ENCODE measurements around the gene RYR3.

Gene RYR3

DNA sequence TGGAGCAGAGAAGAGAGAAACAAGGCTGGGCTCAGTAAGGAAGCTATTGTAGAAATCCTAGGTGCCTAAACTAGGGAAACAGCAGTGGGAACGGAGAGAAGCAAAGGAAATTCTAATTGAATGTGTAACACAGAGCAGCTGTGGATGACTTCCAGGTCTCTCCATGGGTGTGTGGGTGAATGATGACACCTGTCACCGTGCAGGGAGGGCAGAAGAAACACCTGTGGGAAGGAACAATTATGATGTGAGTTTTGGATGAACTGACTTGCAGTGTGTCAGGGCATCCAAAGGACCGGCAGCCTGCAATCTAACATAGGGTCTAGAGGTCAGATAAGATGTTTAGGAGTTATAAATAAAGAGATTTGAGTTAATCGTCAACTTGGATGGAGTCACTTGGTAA is 144.2 kb downstream of the RYR3 start:
- DNase-seq, result no peak

GRCh38 chr15:33458421-33458820 is 147.7 kb downstream of the RYR3 start:
- DNase-seq, result no peak

DNA sequence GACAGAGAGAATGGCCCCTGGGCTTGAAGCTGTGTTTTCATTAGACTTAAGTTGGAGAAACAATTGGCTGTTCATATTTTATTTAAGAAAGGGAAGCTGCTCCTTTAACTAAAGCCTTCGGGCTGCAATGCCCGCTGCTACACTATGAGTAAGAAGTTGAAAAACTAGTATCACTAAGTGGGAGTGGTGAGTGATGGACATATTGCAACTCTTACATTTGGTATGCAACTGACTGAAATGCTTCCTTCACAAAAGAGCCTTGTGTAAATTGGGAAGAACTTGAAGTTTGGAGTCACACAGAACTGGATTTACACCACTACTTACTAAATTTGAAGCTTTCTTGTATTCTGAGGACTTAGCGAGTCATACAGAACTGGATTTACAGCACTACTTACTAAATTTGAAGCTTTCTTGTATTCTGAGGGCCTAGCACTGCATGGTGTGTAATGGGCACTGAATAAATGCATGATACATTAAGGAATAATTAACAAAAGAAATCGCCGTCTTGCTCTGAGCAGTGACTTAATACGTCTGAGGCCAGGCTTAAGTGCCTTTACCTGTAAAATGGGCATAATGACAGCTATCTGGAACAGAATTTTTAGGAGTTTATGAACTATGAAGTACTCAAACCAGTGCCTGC is 149.5 kb downstream of the RYR3 start:
- DNase-seq, result no peak

DNA sequence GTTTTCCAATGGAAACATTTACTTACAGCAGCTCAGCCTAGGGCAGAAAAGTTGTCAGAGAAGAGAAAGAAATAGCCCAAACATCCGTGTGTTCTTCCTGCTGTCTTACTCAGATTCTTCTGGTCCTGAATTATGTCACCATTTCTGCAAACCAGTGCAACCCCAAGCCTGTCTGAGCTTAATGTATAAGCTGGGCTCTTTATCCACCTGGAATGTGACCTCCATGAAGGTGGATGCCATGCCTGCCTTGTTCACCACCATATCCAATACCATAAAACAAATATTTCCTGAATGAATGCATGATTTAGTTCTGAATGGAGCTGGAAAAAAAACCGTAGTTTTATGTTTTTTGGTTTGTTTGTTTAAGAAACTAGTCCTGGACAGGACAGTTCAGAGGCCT is 150.9 kb downstream of the RYR3 start:
- DNase-seq, result no peak

GRCh38 chr15:33467146-33467815 is 156.5 kb downstream of the RYR3 start:
- DNase-seq, result no peak

DNA sequence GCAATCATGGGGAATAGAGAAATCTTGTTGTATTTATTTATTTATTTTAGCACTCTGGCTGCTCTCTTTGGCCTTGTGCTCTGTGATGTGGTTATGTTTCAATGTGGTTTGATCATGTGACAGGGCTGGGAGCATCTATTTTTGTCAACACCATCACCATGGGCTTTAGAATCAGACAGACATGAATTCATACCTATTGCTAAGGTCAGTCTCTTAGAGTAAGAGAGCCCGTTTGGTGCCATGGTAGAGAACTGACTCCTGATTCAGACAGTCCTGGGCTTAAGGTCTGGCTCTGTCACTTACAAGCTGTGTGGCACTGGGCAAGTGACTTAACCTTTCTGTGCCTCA is 157.0 kb downstream of the RYR3 start:
- no peak for DNase-seq

- no peak for DNase-seq
These were observed 158.0 kb downstream of the RYR3 start for GRCh38 chr15:33468740-33469139.

GRCh38 chr15:33473005-33473404 is 162.2 kb downstream of the RYR3 start:
- DNase-seq, result no peak

DNA sequence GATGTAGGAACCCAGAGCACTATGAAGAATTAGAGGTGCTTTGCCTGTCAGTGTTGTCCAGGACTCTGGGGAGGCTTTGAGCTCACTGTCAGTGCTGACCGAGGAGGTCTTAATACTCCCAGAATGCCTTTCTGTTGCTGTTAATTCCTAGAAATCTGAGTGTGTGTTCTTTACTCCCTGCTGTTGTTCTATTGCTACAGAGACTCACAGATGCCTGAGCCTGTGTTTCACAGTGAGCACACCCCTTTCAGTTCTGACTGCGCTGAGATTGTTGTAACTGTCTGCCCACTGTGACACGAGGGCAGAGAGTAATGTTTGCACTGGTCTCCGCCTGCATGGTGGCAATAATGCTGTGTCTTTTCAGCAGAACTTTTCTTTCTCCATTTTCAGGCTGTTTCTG is 162.9 kb downstream of the RYR3 start:
- DNase-seq, result no peak

GRCh38 chr15:33476076-33476475 is 165.3 kb downstream of the RYR3 start:
- DNase-seq, result no peak

- no peak for DNase-seq
These were observed 166.1 kb downstream of the RYR3 start for GRCh38 chr15:33476908-33477307.

- no peak for DNase-seq
These were observed 178.6 kb downstream of the RYR3 start for GRCh38 chr15:33489335-33489734.

GRCh38 chr15:33490703-33491102 is 179.9 kb downstream of the RYR3 start:
- no peak for DNase-seq

GRCh38 chr15:33492434-33493052 is 181.8 kb downstream of the RYR3 start:
- DNase-seq, result no peak

DNA sequence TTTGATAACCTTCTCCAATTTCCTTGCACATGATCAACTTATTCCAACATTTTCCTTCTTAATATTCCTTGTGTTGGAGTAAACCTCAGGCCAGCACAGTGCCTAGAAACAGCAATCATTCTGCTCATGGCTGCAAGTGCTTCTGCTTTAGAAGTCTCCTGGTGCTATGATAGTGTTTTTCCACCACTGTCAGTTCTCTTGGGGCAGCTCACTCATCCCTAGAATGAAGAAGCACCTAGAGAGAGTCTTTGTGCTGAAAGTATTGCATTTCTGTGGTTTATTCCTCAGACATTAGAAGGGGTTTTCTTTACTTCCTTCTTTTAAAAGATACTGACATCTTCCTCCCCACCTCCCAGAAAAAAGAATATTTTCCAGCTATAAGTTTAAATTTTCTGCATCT is 183.5 kb downstream of the RYR3 start:
- no peak for DNase-seq

DNA sequence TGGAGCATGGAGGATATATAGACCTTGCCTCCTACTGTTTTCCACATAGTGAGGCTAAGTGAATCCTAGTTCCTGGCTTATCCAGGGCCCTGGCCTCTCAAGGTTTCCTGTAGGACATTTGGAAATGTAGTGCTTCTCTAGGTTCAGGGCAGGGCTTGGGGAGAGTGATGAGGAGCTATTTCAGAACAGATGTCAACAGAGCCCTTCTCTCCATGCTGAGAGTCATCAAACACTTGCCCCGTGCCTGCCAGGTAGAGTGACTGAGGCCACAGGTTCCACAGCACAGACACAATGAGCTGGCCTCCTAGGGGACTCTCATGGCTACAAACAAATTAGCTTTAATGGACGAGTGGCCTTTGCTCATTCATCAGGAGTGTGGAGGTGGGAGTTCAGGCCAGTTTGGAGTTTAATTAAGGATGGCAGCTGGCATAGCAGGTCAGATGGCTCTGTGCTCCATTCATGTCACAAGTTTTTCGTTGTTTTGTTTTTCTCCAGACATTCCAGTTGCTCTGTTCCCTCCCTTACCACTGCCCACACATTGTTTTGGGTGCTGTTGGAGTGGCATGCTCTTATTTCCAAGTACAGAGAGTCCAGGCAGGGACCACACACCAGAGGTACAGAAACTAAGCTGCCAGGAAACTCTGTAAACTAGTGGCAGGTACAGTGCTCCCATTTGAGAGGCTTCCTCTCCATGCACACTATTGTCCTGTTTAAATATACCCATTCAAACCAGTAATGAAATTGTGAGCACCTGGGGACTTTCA is 189.8 kb downstream of the RYR3 start:
- DNase-seq, result no peak

DNA sequence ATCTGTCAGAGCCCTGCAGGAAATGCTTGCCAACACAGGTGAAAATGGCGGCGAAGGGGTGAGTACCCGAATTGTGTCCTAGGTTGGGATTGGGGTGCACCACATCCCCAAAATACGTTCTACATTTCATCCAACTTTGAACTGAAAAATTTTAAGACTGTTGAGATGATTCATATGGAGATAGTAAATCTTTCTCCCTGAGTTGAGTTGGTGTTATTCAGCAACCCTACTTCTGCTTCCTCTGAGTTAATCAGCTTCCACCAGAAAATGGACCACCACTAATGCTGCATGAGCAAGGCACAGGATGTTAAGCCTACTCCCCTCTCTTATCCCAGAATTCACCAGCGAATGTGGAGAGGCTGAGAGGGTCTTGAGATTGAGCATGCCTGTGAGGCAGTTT is 192.9 kb downstream of the RYR3 start:
- no peak for DNase-seq

DNA sequence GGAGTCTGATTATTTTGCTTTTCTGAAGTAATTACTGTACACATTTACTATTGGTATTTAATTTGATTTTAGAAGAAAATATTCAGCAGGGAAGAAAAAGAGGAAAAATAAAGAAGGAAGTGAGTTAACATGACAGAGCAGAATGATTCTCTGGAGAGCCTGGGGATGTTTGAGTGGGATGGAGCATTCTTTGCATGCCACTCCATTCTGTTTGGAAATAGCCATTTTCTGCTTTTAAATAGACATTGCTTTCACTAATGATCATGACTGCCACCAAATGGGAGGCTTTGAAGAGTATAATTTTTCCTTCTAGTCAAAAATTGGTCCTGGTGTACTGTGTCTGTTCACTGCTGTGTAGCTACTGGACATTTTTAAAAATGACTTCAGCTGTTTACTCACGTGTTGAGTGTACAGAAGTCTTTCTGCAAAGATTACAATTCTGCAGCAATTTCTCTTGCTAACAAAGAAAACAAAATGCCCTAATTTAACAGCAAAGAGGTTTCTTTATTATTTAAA is 196.1 kb downstream of the RYR3 start:
- DNase-seq, result no peak

- no peak for DNase-seq
These were observed 197.9 kb downstream of the RYR3 start for GRCh38 chr15:33508703-33509102.

DNA sequence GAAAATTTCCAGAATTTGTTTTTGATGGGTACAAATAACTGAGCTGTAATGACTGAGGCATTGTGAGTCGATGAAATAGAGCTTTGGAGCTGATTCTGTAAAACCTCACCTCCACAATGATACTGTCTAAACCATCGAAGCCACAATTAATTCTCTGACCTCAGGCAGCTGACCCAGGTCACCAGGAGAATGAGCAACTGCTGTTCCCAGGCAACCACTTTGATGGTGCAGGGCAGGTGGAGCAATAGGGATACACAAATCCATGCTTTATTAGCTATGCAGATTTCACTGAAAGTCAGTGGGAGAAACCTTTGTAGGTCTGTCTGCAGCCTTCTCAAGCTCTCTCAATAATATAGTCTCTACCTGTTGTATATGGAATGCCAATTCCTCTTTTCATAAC is 204.4 kb downstream of the RYR3 start:
- DNase-seq, result no peak

DNA sequence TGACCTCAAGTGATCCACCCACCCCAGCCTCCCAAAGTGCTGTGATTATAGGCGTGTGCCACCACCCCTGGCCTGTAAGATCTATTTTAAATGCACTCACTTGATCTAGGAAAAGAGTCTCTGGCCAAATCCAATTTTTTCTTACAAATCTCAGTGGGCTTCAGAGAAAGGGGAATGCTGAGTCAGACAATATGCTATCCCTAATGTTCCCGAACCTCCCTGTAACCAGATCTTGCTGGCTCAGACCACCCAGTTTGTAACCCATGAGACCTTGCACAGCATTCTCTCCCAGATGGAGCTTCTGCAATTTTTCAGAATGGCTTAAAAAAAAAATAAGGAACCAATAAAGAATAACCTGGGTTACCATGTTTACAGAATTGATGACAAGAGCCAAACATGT is 205.8 kb downstream of the RYR3 start:
- no peak for DNase-seq

DNA sequence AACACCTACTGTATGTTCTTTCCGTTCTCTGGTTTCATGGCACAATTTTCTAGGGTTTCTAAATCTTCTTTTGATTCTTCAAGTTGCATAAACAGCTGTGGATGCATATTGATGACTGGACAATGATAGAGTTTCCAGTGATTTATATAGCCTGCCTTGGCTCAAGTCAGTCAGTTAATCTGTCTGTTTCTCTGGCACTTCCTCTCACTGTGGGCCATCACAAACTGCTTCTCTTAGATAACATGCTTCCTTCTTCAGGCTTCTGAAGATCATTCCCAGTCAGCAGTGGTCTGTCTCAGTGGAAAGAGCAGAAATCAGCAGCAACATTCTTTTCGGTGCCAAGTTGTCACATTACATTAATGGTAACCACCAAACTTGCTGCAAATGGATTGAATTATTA is 207.2 kb downstream of the RYR3 start:
- no peak for DNase-seq

- no peak for DNase-seq
These were observed 207.7 kb downstream of the RYR3 start for GRCh38 chr15:33518421-33518820.

DNA sequence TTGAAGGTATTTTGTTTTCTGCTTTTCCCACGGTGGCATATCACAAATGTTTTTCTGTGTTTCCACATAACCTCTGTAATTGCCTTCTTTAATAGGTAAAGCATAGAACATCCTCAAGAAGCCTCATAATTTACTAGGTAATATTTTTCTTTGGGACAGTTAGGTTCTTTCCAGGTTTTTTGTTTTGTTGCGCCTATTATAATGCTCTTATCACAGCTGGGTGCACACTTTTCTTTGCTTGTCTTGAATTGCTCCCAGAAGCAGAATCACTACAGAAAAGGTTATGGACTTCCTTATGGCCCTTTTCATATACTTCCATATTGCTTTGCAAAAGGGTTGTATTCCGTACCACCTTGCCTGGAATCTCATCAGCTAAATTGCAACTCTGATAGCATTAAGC is 213.5 kb downstream of the RYR3 start:
- no peak for DNase-seq

Data from GOT3 (cell line).